NCI-H1048 (cell line): ENCODE measurements around the gene ANKRD16.
"Not testable (repeated sequence)": the region's sequence is repeated elsewhere in the genome, so short reads cannot be mapped to it uniquely, and the experiment has no call there.

Experiments used
- DNase-seq: peaks from one replicate; lab custom pipeline; 2025; lab: John Stamatoyannopoulos, UW

ANKRD16 gene

GRCh38 chr10:5876181-5876768, 13.4 kb downstream of the ANKRD16 start:
- DNase-seq: no peak

- DNase-seq: no peak
Observed at GRCh38 chr10:5873515-5873995, 16.1 kb downstream of the ANKRD16 start.

GRCh38 chr10:5871596-5871995, 18.1 kb downstream of the ANKRD16 start:
- no peak for DNase-seq

GRCh38 chr10:5869156-5869555, 20.5 kb downstream of the ANKRD16 start:
- DNase-seq: no peak

- not testable (repeated sequence) for DNase-seq
Observed at GRCh38 chr10:5868383-5868782, 21.3 kb downstream of the ANKRD16 start.

- not testable (repeated sequence) for DNase-seq
Observed at GRCh38 chr10:5867091-5867615, 22.5 kb downstream of the ANKRD16 start.

GRCh38 chr10:5866451-5867081, 23.1 kb downstream of the ANKRD16 start:
- not testable (repeated sequence) for DNase-seq

GRCh38 chr10:5862981-5863685, 26.6 kb downstream of the ANKRD16 start:
- DNase-seq: not testable (repeated sequence)

- no peak for DNase-seq
Observed at GRCh38 chr10:5862360-5862961, 27.2 kb downstream of the ANKRD16 start.

- no peak for DNase-seq
Observed at GRCh38 chr10:5860066-5860465, 29.6 kb downstream of the ANKRD16 start.

- DNase-seq: no peak
Observed at GRCh38 chr10:5858811-5859210, 30.9 kb downstream of the ANKRD16 start.

- DNase-seq: no peak
Observed at GRCh38 chr10:5856701-5857004, 33.0 kb downstream of the ANKRD16 start.

- no peak for DNase-seq
Observed at GRCh38 chr10:5855979-5856700, 33.6 kb downstream of the ANKRD16 start.

- no peak for DNase-seq
Observed at GRCh38 chr10:5854131-5854475, 35.6 kb downstream of the ANKRD16 start.

GRCh38 chr10:5846667-5847066, 43.0 kb downstream of the ANKRD16 start:
- not testable (repeated sequence) for DNase-seq

GRCh38 chr10:5844345-5845055, 45.2 kb downstream of the ANKRD16 start:
- DNase-seq: no peak

- no peak for DNase-seq
Observed at GRCh38 chr10:5843686-5844344, 45.9 kb downstream of the ANKRD16 start.

- no peak for DNase-seq
Observed at GRCh38 chr10:5841965-5842364, 47.7 kb downstream of the ANKRD16 start.

- no peak for DNase-seq
Observed at GRCh38 chr10:5840314-5841307, 49.1 kb downstream of the ANKRD16 start.

GRCh38 chr10:5836181-5836580, 53.5 kb downstream of the ANKRD16 start:
- DNase-seq: not testable (repeated sequence)
